Prostate gland (tissue), 2 donors: ENCODE data around the gene PDE4DIP. TPM values are rescaled to one million over a fixed set of nuclear protein-coding genes. Genes with fewer than 3 reads are reported as not detected.
"Not testable (repeated sequence)": the region's sequence is repeated elsewhere in the genome, so short reads cannot be mapped to it uniquely, and the experiment has no call there.

Experiments
- DNase-seq: peaks from one replicate; pipeline ENCODE4 v3.0.0-alpha.2; 2019; ENCODE audit warnings: low spot score
- H3K27ac ChIP-seq, 2 donors: fragments of 200-600 bp; sonication (generic); 2 replicates each; pipeline ENCODE4 v1.5.1; 2017 to 2019
- H3K27me3 ChIP-seq: fragments of 200-600 bp; sonication (generic); replicated peaks from 2 replicates; pipeline ENCODE4 v1.5.1; 2019; ENCODE audit not compliant: insufficient read depth
- H3K36me3 ChIP-seq, 2 donors: fragments of 200-600 bp; sonication (generic); 1 replicate in 1 of 2; 2 replicates in 1 of 2; pipeline versions ENCODE4 v1.5.1 to v1.8.1; 2017 to 2019
- H3K4me1 ChIP-seq: fragments of 200-600 bp; sonication (generic); replicated peaks from 2 replicates; pipeline ENCODE4 v1.5.1; 2019
- H3K4me3 ChIP-seq, 2 donors: fragments of 200-600 bp; sonication (generic); 2 replicates each; pipeline ENCODE4 v1.5.1; 2017 to 2019
- H3K9me3 ChIP-seq: fragments of 200-600 bp; sonication (generic); 2 replicates; pipeline ENCODE4 v1.5.1; 2017
- WGBS: methylation state at CpG from one replicate; pipeline ENCODE4 v1.1.5; 2018; 5-methylcytosine and 5-hydroxymethylcytosine counted together
- intact Hi-C: fragments of 100-400 bp; cut with DNase I; formaldehyde crosslinking; loops from one replicate; pipeline ENCODE4 v1.14.2; 2022
- total RNA-seq, 2 donors: library from RNA; depleted of rRNA; stranded (reverse); fragments of >200 nt; gene quantifications; one replicate each; pipeline ENCODE4 v1.1.0, GENCODE V29; 2016

The PDE4DIP gene
- total RNA-seq, 2 donors from 2014 or later: 30.8 to 42.8 TPM

DNA sequence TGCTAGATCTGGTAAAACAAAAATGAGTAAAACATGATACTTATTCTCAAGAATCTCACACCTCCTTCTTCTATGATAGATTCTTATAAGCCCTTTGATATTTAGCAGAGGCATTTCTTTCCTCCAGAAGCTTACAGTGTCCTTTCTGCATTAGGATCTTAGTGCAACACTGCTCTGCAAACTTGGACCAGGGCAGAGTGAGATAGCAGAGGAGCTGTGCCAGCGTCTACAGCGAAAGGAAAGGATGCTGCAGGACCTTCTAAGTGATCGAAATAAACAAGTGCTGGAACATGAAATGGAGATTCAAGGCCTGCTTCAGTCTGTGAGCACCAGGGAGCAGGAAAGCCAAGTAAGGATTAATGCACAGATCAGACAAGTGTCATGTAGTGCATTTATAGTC is 124.5 kb downstream of the PDE4DIP start:
- H3K36me3 ChIP-seq, DNase-seq, H3K27me3 ChIP-seq, H3K4me1 ChIP-seq, H3K9me3 ChIP-seq, H3K27ac ChIP-seq, H3K4me3 ChIP-seq, intact Hi-C loops: not testable (repeated sequence)
- 100% methylated on average over 1 of the region's 3 CpGs for WGBS

DNA sequence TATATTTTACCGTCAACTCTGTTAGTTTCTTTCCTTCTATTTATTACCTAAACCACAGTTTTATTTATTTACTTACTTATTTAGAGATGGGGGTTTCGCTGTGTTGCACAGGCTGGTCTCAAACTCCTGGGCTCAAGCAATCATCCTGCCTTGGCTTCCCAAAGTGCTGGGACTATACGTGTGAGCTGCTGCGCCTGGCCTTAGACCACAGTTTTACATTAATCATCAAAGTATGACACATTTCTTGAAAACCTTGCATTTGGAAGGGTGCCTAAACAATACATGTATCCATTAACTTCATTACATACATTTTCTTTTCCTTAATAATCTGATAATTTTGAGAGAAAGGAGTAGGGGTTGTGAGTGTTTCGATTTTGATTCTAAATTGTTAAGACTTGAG is 124.9 kb downstream of the PDE4DIP start:
- H3K9me3 ChIP-seq, DNase-seq, H3K4me1 ChIP-seq, intact Hi-C loops, H3K27ac ChIP-seq, H3K4me3 ChIP-seq, H3K36me3 ChIP-seq, H3K27me3 ChIP-seq: not testable (repeated sequence)
- 88% methylated on average over 2 of the region's 5 CpGs for WGBS

GRCh38 chr1:148975453-148975852 is 131.2 kb downstream of the PDE4DIP start:
- 80% methylated on average over 1 of the region's 1 CpG for WGBS
- H3K27me3 ChIP-seq, H3K4me3 ChIP-seq, DNase-seq, H3K36me3 ChIP-seq, H3K4me1 ChIP-seq, intact Hi-C loops, H3K27ac ChIP-seq, H3K9me3 ChIP-seq: not testable (repeated sequence)

GRCh38 chr1:148975866-148976537 is 131.8 kb downstream of the PDE4DIP start:
- intact Hi-C loops, H3K9me3 ChIP-seq, H3K27ac ChIP-seq, DNase-seq, H3K4me3 ChIP-seq, H3K4me1 ChIP-seq, H3K27me3 ChIP-seq, H3K36me3 ChIP-seq: not testable (repeated sequence)
- WGBS: 91% methylated on average over 1 of the region's 1 CpG

- H3K36me3 ChIP-seq, H3K27ac ChIP-seq, H3K27me3 ChIP-seq, H3K4me1 ChIP-seq, DNase-seq, intact Hi-C loops, H3K9me3 ChIP-seq, H3K4me3 ChIP-seq: not testable (repeated sequence)
- WGBS: 95% methylated on average over 1 of the region's 1 CpG
These were observed 133.6 kb downstream of the PDE4DIP start for GRCh38 chr1:148977785-148978184.

GRCh38 chr1:148989378-148989777 is 145.2 kb downstream of the PDE4DIP start:
- H3K4me3 ChIP-seq, H3K27me3 ChIP-seq, DNase-seq, H3K27ac ChIP-seq, H3K4me1 ChIP-seq, H3K9me3 ChIP-seq, intact Hi-C loops, H3K36me3 ChIP-seq: not testable (repeated sequence)
- WGBS: 77% methylated on average over 3 of the region's 3 CpGs

- H3K27me3 ChIP-seq, H3K36me3 ChIP-seq, H3K4me1 ChIP-seq, H3K27ac ChIP-seq, DNase-seq, H3K9me3 ChIP-seq, H3K4me3 ChIP-seq, intact Hi-C loops: not testable (repeated sequence)
- WGBS: 62% methylated on average over 6 of the region's 7 CpGs
These were observed 146.1 kb downstream of the PDE4DIP start for GRCh38 chr1:148990233-148990788.

GRCh38 chr1:148991818-148992217 is 147.6 kb downstream of the PDE4DIP start:
- WGBS: 100% methylated on average over 1 of the region's 2 CpGs
- H3K9me3 ChIP-seq, H3K36me3 ChIP-seq, H3K4me1 ChIP-seq, H3K27me3 ChIP-seq, intact Hi-C loops, H3K27ac ChIP-seq, H3K4me3 ChIP-seq, DNase-seq: not testable (repeated sequence)

GRCh38 chr1:148992364-148992763 is 148.1 kb downstream of the PDE4DIP start:
- H3K9me3 ChIP-seq, H3K36me3 ChIP-seq, intact Hi-C loops, H3K27me3 ChIP-seq, DNase-seq, H3K4me1 ChIP-seq, H3K4me3 ChIP-seq, H3K27ac ChIP-seq: not testable (repeated sequence)
- 80% methylated on average over 1 of the region's 2 CpGs for WGBS

- H3K27me3 ChIP-seq, H3K27ac ChIP-seq, H3K4me3 ChIP-seq, H3K9me3 ChIP-seq, intact Hi-C loops, H3K36me3 ChIP-seq, H3K4me1 ChIP-seq, DNase-seq: not testable (repeated sequence)
- 97% methylated on average over 4 of the region's 5 CpGs for WGBS
These were observed 152.4 kb downstream of the PDE4DIP start for GRCh38 chr1:148996449-148997224.

GRCh38 chr1:148997405-148997804 is 153.2 kb downstream of the PDE4DIP start:
- H3K4me1 ChIP-seq, H3K27ac ChIP-seq, H3K9me3 ChIP-seq, intact Hi-C loops, H3K27me3 ChIP-seq, DNase-seq, H3K4me3 ChIP-seq, H3K36me3 ChIP-seq: not testable (repeated sequence)
- 60% methylated on average over 3 of the region's 6 CpGs for WGBS

GRCh38 chr1:149002664-149003063 is 158.4 kb downstream of the PDE4DIP start:
- H3K9me3 ChIP-seq, H3K4me1 ChIP-seq, H3K4me3 ChIP-seq, DNase-seq, H3K36me3 ChIP-seq, H3K27ac ChIP-seq, H3K27me3 ChIP-seq, intact Hi-C loops: not testable (repeated sequence)
- 40% methylated on average over 1 of the region's 8 CpGs for WGBS
